Fibroblast of peridontal ligament (primary cell): ENCODE data around the gene FGF16.
"Not testable (repeated sequence)": the region's sequence is repeated elsewhere in the genome, so short reads cannot be mapped to it uniquely, and the experiment has no call there.

Experiments used
- DNase-seq: peaks from one replicate; pipeline ENCODE4 v3.0.0-alpha.2; 2010; ENCODE audit errors: extremely low read depth

FGF16 gene

GRCh38 chrX:77446029-77446585 lies 1.1 kb upstream of the FGF16 start:
- DNase-seq = no peak

GRCh38 chrX:77447653-77448569 lies 722 bp downstream of the FGF16 start:
- DNase-seq = no peak

DNA sequence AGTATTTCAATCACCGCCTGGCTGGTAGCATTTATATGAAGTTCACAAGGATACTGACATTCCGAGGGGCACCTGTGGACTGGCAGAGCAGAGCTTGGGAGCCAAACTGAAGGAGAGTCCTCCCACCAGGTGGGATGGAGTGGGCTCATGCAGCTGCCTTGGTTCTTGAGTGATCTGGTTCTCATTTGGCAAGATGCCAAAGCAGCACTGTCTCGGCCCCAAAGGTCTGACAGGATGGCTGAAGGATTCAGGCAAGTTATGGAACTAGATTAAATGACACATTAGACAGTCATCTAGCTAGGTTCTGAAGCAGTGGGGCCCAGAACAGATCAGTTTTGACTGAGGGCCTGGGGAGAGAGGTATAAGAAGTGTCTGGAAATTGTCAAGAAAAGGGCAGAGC lies 3.2 kb downstream of the FGF16 start:
- DNase-seq = no peak

DNA sequence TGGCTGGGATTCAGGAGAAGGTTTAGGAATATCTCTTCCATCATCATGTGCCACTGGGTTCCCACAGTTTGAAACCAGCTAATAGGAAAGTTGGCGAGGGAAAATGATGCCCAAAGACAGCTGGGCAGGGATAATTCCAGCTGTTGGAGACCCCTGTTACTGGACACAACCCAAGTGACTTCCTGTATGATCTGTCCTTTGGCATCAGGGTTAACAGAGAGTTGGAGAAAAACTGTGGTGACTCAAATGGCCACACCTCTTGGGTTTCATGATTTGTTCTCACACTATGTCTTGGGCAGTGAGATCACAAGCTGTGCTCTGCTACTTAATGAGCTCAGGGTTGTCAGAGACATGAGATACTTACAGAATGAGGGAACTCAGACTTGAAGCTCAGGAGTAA lies 3.8 kb downstream of the FGF16 start:
- peak; percentile 13 for DNase-seq

GRCh38 chrX:77453190-77453589 lies 6.0 kb downstream of the FGF16 start:
- DNase-seq = no peak

GRCh38 chrX:77455437-77455836 lies 8.2 kb downstream of the FGF16 start:
- DNase-seq = no peak

GRCh38 chrX:77484045-77484444 lies 36.9 kb downstream of the FGF16 start:
- DNase-seq = no peak

GRCh38 chrX:77493677-77494553 lies 46.7 kb downstream of the FGF16 start:
- peak; percentile 23 for DNase-seq

GRCh38 chrX:77500164-77500563 lies 53.0 kb downstream of the FGF16 start:
- DNase-seq = not testable (repeated sequence)

- no peak for DNase-seq
These were observed 55.8 kb downstream of the FGF16 start for GRCh38 chrX:77502951-77503525.

- peak; percentile 56 for DNase-seq
These were observed 58.0 kb downstream of the FGF16 start for GRCh38 chrX:77505227-77505626.
